Measurements from ENCODE around the gene BMAL2.

Gene BMAL2

GRCh38 chr12:27291862-27292261 lies 40.8 kb upstream of the BMAL2 start:
- in situ Hi-C loops (cut with MboI; ENCODE audit: low pct_unique_long_range_greater_than_20kb, low sequenced_read_pairs, unreplicated experiment), result no loop called here
- no peak for DNase-seq (ENCODE audit: low spot score)
- no peak for TF ChIP-seq CTCF (IDR thresholded peaks at IDR 0.05; ENCODE audit: extremely low read depth, insufficient read depth, missing control alignments)

DNA sequence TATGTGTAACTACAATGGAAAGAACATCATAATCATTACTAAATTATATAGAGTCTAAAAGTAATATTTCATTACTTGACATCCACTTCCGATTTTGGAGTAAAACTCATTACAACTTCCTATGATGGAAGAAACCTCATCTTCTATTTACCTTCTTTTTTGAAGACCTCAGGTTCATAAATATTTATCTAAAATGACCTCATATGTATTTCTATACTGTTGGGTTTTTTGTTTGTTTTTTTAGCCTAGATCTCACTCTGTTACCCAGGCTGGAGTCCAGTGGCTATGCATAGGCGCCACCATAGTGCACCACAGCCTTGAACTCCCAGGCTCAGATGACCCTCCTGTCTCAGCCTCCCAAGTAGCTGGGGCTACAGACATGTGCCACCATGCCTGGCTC lies 39.9 kb upstream of the BMAL2 start:
- in situ Hi-C loops (cut with MboI; ENCODE audit: low pct_unique_long_range_greater_than_20kb, low sequenced_read_pairs, unreplicated experiment), result no loop called here
- TF ChIP-seq CTCF (IDR thresholded peaks at IDR 0.05; ENCODE audit: extremely low read depth, insufficient read depth, missing control alignments), result no peak
- DNase-seq (ENCODE audit: low spot score), result no peak

DNA sequence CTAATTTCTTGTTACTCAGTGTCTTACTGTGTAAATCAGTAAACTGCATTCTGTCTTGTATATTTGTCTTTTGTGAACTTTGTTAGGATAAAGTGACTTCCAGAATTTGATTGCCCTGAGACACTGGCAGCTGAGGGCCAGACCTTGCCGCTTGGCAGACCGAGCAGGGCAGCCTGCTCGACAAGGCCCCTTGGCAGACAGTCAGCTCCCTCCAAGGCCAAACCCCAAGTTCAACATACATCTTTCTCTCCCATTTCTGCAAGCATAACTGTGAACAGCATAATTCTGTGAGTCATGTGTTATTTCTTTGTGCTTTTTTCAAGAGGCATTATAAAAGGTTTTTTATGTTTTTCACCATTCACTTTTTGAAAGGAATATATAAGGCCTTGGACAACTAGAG lies 39.2 kb upstream of the BMAL2 start:
- no peak for TF ChIP-seq CTCF (IDR thresholded peaks at IDR 0.05; ENCODE audit: extremely low read depth, insufficient read depth, missing control alignments)
- in situ Hi-C loops (cut with MboI; ENCODE audit: low pct_unique_long_range_greater_than_20kb, low sequenced_read_pairs, unreplicated experiment), result no loop called here
- DNase-seq (ENCODE audit: low spot score), result no peak

GRCh38 chr12:27296674-27297073 lies 36.0 kb upstream of the BMAL2 start:
- in situ Hi-C loops (cut with MboI; ENCODE audit: low pct_unique_long_range_greater_than_20kb, low sequenced_read_pairs, unreplicated experiment), result no loop called here
- DNase-seq (ENCODE audit: low spot score), result no peak
- TF ChIP-seq CTCF (IDR thresholded peaks at IDR 0.05; ENCODE audit: extremely low read depth, insufficient read depth, missing control alignments), result no peak

DNA sequence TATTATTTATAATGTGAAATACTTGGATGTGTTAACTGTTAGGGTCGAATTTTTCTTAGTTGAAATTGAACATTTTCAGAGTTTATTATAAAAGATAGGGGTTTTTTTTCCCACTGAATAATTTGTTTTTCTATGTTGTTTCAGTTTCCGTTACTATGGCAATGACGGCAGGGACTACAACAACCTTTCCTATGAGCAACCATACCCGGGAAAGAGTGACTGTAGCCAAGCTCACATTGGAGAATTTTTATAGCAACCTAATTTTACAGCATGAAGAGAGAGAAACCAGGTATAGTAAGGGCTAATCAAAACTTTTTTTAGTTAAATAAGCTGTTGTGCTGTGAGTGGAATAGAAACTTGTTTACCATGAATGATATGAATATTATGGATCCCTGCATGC lies 35.1 kb upstream of the BMAL2 start:
- in situ Hi-C loops (cut with MboI; ENCODE audit: low pct_unique_long_range_greater_than_20kb, low sequenced_read_pairs, unreplicated experiment), result no loop called here
- no peak for DNase-seq (ENCODE audit: low spot score)
- TF ChIP-seq CTCF (IDR thresholded peaks at IDR 0.05; ENCODE audit: extremely low read depth, insufficient read depth, missing control alignments), result no peak

DNA sequence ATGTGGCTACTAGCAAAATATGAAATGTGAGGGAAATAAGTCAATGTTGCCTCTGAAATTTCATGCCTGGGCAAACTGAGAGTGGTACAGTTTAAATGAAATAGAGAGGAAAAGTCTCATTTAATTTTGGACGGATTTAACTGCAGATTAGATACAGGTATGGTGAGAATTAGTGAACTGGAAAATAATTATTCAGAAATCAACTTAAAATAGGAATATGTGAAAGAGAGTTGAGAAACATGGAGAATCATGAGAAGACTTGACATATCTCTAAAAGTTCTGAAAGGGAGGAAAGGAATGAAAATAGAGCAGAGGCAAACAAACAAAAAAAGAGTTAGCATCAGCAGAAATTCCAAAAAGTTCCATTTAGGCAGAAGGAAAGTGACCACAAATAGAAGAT lies 33.5 kb upstream of the BMAL2 start:
- no peak for DNase-seq (ENCODE audit: low spot score)
- in situ Hi-C loops (cut with MboI; ENCODE audit: low pct_unique_long_range_greater_than_20kb, low sequenced_read_pairs, unreplicated experiment), result no loop called here

More for the DNA sequence above, 33.5 kb upstream of the BMAL2 start:
- no peak for TF ChIP-seq CTCF (IDR thresholded peaks at IDR 0.05; ENCODE audit: extremely low read depth, insufficient read depth, missing control alignments)

All from GM13977 (cell line).